ENCODE results near the gene CNTRL.

DNA sequence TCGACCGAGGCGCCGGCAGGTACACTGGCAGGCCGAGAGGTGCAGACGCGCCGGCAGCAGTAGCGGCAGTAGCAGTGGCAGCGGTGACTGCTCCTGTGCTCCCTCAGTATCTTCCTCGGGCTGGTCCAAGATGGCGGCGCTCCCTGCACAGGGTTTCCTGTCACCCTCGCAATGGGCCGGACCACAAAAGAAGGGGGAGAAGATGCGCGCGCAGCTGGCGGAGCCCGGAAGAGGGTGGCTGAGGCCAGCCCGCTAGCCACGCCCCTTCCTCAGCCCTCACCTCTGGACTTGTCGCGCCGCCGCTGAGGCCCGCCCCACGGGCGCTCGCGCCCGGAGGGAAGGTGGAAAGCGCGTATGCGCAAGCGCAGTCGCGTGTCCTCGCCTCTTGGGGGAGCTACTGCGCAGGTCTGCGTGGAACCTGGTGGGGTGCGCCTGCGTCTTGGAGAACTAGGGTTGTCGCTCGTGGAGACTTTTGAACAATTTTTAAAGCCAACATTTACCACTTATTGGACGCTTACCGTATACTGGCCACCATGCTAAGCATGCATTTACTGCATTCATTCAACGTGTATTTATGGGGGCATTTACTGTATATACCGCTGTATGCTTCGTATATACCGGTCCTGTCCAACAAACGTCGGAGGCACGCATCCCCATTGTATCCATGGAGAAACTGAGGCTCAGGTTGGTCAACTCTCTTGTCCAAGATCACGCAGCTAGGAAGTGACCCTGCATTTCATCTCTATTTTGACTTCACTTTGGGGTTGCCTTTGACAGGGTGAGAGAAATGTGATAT lies 127.2 kb downstream of the CNTRL start, which contains the start of gene RAB14:
- TF ChIP-seq, protein P1, sequence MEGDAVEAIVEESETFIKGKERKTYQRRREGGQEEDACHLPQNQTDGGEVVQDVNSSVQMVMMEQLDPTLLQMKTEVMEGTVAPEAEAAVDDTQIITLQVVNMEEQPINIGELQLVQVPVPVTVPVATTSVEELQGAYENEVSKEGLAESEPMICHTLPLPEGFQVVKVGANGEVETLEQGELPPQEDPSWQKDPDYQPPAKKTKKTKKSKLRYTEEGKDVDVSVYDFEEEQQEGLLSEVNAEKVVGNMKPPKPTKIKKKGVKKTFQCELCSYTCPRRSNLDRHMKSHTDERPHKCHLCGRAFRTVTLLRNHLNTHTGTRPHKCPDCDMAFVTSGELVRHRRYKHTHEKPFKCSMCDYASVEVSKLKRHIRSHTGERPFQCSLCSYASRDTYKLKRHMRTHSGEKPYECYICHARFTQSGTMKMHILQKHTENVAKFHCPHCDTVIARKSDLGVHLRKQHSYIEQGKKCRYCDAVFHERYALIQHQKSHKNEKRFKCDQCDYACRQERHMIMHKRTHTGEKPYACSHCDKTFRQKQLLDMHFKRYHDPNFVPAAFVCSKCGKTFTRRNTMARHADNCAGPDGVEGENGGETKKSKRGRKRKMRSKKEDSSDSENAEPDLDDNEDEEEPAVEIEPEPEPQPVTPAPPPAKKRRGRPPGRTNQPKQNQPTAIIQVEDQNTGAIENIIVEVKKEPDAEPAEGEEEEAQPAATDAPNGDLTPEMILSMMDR (IDR thresholded peaks at IDR 0.05; ENCODE audit: poor library complexity, severe bottlenecking), result peak; percentile 88
- no peak for TF ChIP-seq EZH2 (IDR thresholded peaks at IDR 0.05; ENCODE audit: borderline replicate concordance, insufficient read depth, low read length, poor library complexity, severe bottlenecking)
- no peak for TF ChIP-seq EP300 (conservative IDR thresholded peaks at IDR 0.05; ENCODE audit: poor library complexity, severe bottlenecking)
- peak; percentile 99 for TF ChIP-seq POLR2AphosphoS5 (IDR thresholded peaks at IDR 0.05)
- TF ChIP-seq REST (IDR thresholded peaks at IDR 0.05; ENCODE audit: borderline replicate concordance), result peak; percentile 89
- peak; percentile 45 for TF ChIP-seq SMC3 (conservative IDR thresholded peaks at IDR 0.05; ENCODE audit: poor library complexity)
- peak; percentile 89 for TF ChIP-seq TAF1 (IDR thresholded peaks at IDR 0.05; ENCODE audit: low read depth)
- peak; percentile 52 for TF ChIP-seq MXI1 (conservative IDR thresholded peaks at IDR 0.05; ENCODE audit: poor library complexity, severe bottlenecking)

All from neural cell (in vitro differentiated cells).